ENCODE data around the gene NFKB1. TPM values are rescaled to one million over a fixed set of nuclear protein-coding genes. Genes with fewer than 3 reads are reported as not detected.

NFKB1 gene
- total and polyA plus RNA-seq, 9 of the 15 experiments (the other 6 are each of a cell fraction or from before 2014, with no cell fraction given), result 2.4 to 14.5 (median 10.3) TPM

- in situ Hi-C loops (cut with MboI), result no loop called here
- Histone ChIP-seq H3K9me3 (replicated peaks; ENCODE audit: control insufficient read depth, insufficient read depth, low read depth, low read length) (no peaks in the 10 kb centered on the region), H3K36me3 (ENCODE audit: control insufficient read depth, insufficient read depth, low read length) (no peaks in the 10 kb centered on the region), H3K4me2 (ENCODE audit: insufficient read depth, low read length) (no peak overlapping the region), H2AFZ (ENCODE audit: low read depth, low read length) (no peak overlapping the region), H3K9me1 (ENCODE audit: control insufficient read depth, insufficient read depth, low read length) (no peaks in the 10 kb centered on the region), H3K27me3 (ENCODE audit: control insufficient read depth in 2 of 2, insufficient read depth in 2 of 2, low read length in 2 of 2) (peaks cover 2 to 5% of the 10 kb centered on the region in 2 experiments; a peak in 3 of 5 replicates), H3K79me2 (ENCODE audit: control insufficient read depth, insufficient read depth, low read length) (no peaks in the 10 kb centered on the region), H4K20me1 (replicated peaks; ENCODE audit: control insufficient read depth, insufficient read depth, low read length) (no peaks in the 10 kb centered on the region), H3K9ac (ENCODE audit: insufficient read depth in 1 of 2, low read depth in 2 of 2, low read length in 2 of 2) (no peak overlapping the region), H3K4me1 (replicated peaks in 1 of 2; ENCODE audit: control insufficient read depth in 2 of 2, insufficient read depth in 2 of 2, low read length in 2 of 2) (no peaks in the 10 kb centered on the region), H3K4me3 (no peak overlapping the region), H3K27ac (ENCODE audit: extremely low read depth, low read depth, low read length) (no peak overlapping the region)
- ChIA-PET CTCF (ENCODE audit: low intra/inter-chr PET ratio) (no interaction called here), POLR2A (no interaction called here)
- ATAC-seq (no peak), DNase-seq (ENCODE audit: extremely low read depth in 1 of 4, low spot score in 3 of 4) (no peak), FAIRE-seq (no peak)
- 0% methylated on average over 2 of the region's 2 CpGs for WGBS (ENCODE audit: insufficient coverage, low coverage, missing lambda C conversion rate)
- intact Hi-C loops (cut with micrococcal nuclease), result no loop called here
- BruUV-seq (replicated peaks), result no TSS peak
- TF ChIP-seq THAP7 (CRISPR knock-in tag; IDR thresholded peaks at IDR 0.05) (no peak), ZNF518B (CRISPR knock-in tag; IDR thresholded peaks at IDR 0.05) (no peak), KLF6 (CRISPR knock-in tag; IDR thresholded peaks at IDR 0.05; ENCODE audit: borderline replicate concordance) (no peak), CBX3 (IDR thresholded peaks at IDR 0.05; ENCODE audit: borderline replicate concordance in 1 of 2, low read length in 2 of 2) (no peak), CEBPB (tag; IDR thresholded peaks at IDR 0.05) (no peak), JUN (IDR thresholded peaks at IDR 0.05; ENCODE audit: borderline replicate concordance, low read depth, low read length) (no peak), JUN (CRISPR knock-in tag; IDR thresholded peaks at IDR 0.05; ENCODE audit: borderline replicate concordance) (no peak), SNIP1 (IDR thresholded peaks at IDR 0.05; ENCODE audit: low read depth) (no peak), KHSRP (IDR thresholded peaks at IDR 0.05) (no peak), STAG1 (CRISPR knock-in tag; IDR thresholded peaks at IDR 0.05; ENCODE audit: borderline replicate concordance) (no peak), DNMT1 (IDR thresholded peaks at IDR 0.05) (no peak), NFRKB (IDR thresholded peaks at IDR 0.05; ENCODE audit: low read depth) (no peak), RFX1 (IDR thresholded peaks at IDR 0.05) (no peak), MYNN (IDR thresholded peaks at IDR 0.05) (no peak), MYNN (CRISPR knock-in tag; IDR thresholded peaks at IDR 0.05) (no peak)
- TF ChIP-seq, protein P1, sequence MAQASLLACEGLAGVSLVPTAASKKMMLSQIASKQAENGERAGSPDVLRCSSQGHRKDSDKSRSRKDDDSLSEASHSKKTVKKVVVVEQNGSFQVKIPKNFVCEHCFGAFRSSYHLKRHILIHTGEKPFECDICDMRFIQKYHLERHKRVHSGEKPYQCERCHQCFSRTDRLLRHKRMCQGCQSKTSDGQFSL (CRISPR knock-in tag; IDR thresholded peaks at IDR 0.05), result no peak
- TF ChIP-seq, protein P1 (tag; IDR thresholded peaks at IDR 0.05), result no peak
Measured at GRCh38 chr4:102466298-102466697, 34.9 kb upstream of the NFKB1 start.

All from K562 (cell line).